ENCODE measurements around the gene TMPRSS3.

DNA sequence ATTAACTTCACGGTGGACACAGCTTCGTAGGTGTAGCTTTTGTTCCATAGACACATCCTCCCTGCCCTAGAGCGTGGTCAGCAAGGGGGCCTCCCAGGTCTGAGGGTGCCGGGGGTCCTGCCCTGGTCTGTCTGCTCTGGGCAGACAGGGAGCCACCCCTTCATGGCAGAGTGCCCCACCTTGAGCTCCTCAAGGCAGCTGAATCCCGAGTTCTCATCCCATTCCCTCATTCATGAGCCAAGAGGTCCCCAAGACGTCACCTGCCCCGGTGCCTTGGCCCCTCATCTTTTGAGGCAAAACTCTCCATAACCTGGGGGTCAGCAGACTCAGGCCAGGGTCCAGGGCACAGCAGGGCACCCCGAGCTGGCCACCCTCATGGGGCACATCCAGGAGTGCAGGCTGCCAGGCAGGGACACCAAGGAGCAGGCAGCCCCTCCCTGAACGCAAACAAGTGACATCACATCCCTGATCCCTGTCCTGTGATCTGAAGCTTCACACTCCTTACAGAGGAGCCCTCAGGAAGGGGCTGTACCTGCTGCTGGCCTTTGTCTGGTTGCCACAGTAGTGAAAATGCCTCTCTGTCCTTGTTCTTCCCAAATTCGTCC, 31.1 kb upstream of the TMPRSS3 start:
- TF ChIP-seq, protein P1, sequence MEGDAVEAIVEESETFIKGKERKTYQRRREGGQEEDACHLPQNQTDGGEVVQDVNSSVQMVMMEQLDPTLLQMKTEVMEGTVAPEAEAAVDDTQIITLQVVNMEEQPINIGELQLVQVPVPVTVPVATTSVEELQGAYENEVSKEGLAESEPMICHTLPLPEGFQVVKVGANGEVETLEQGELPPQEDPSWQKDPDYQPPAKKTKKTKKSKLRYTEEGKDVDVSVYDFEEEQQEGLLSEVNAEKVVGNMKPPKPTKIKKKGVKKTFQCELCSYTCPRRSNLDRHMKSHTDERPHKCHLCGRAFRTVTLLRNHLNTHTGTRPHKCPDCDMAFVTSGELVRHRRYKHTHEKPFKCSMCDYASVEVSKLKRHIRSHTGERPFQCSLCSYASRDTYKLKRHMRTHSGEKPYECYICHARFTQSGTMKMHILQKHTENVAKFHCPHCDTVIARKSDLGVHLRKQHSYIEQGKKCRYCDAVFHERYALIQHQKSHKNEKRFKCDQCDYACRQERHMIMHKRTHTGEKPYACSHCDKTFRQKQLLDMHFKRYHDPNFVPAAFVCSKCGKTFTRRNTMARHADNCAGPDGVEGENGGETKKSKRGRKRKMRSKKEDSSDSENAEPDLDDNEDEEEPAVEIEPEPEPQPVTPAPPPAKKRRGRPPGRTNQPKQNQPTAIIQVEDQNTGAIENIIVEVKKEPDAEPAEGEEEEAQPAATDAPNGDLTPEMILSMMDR (conservative IDR thresholded peaks at IDR 0.05): no peak
- no peak for TF ChIP-seq ZFX (IDR thresholded peaks at IDR 0.05)
